HEK293T (cell line): Measurements from ENCODE around the gene GRPR.

Experiments
- ARNT ChIP-seq: fragments of 450-650 bp; IDR thresholded peaks from 2 replicates; pipeline ENCODE4 v1.6.1; 2017; ENCODE audit warnings: mild to moderate bottlenecking
- BHLHE40 ChIP-seq: fragments of 450-650 bp; IDR thresholded peaks from 2 replicates; pipeline ENCODE4 v1.6.1; 2016; ENCODE audit warnings: mild to moderate bottlenecking, moderate library complexity, borderline replicate concordance
- FOXK2 ChIP-seq: fragments of 450-650 bp; IDR thresholded peaks from 2 replicates; pipeline ENCODE4 v1.6.1; 2016; ENCODE audit warnings: mild to moderate bottlenecking
- FOXM1 ChIP-seq: fragments of 450-650 bp; IDR thresholded peaks from 2 replicates; pipeline ENCODE4 v1.6.1; 2017; ENCODE audit warnings: mild to moderate bottlenecking, borderline replicate concordance
- HDGF ChIP-seq: fragments of 450-650 bp; IDR thresholded peaks from 2 replicates; pipeline ENCODE4 v1.6.1; 2017; ENCODE audit warnings: antibody characterized with exemption, borderline replicate concordance
- L3MBTL2 ChIP-seq: fragments of 450-650 bp; conservative IDR thresholded peaks from 2 replicates; pipeline ENCODE4 v1.6.1; 2016; ENCODE audit warnings: mild to moderate bottlenecking
- LEF1 ChIP-seq: fragments of 450-650 bp; IDR thresholded peaks from 2 replicates; pipeline ENCODE4 v1.6.1; 2017; ENCODE audit warnings: mild to moderate bottlenecking, borderline replicate concordance
- NFRKB ChIP-seq: fragments of 450-650 bp; IDR thresholded peaks from 2 replicates; pipeline ENCODE4 v1.6.1; 2016; ENCODE audit warnings: mild to moderate bottlenecking, moderate library complexity
- SP1 ChIP-seq: fragments of 450-650 bp; IDR thresholded peaks from 2 replicates; pipeline ENCODE4 v1.6.1; 2017
- SUZ12 ChIP-seq: fragments of 450-650 bp; IDR thresholded peaks from 2 replicates; pipeline ENCODE4 v1.6.1; 2016; ENCODE audit warnings: mild to moderate bottlenecking
- TARDBP ChIP-seq: fragments of 450-650 bp; IDR thresholded peaks from 2 replicates; pipeline ENCODE4 v1.6.1; 2016
- ZNF384 ChIP-seq: fragments of 450-650 bp; IDR thresholded peaks from 2 replicates; pipeline ENCODE4 v1.6.1; 2016

DNA sequence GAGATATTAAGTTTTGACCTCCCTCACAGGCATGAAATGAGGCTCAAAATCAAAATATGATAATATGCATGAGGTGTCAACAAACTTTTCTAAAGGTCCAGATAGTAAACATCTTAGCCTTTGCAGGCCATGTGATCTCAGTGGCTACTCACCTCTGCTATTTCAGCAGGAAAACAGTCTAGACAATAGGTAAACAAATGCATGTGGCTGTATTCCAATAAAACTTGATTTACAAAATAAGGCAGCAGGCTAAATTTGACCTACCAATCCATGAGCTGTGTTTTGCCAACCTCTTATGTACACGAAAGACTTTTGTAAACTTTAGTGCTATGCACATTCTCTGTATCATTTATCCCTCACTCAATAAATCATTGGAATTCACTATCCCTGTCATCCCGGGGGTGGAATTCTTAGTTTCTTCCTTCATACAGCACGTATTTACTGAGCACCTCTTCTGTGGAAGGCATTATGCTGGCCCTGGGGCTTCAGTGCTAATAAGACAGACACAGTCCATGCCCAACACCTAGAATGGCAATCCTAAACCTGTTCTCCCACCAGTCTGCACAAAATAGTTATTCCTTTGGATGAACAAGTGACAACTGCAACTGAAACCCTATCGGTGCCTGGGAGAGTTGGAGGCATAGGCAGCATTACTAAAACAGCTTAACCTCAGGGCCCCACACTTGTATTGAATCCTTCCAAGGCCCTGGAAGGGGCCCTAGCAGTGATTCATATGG is 63.8 kb downstream of the GRPR start:
- TF ChIP-seq NFRKB (no peak), FOXK2 (no peak), ARNT (no peak), HDGF (no peak), LEF1 (no peak), BHLHE40 (no peak), TARDBP (no peak), FOXM1 (no peak), SUZ12 (no peak), ZNF384 (no peak), L3MBTL2 (no peak), SP1 (no peak)
